ENCODE measurements around the gene GALNT2.

DNA sequence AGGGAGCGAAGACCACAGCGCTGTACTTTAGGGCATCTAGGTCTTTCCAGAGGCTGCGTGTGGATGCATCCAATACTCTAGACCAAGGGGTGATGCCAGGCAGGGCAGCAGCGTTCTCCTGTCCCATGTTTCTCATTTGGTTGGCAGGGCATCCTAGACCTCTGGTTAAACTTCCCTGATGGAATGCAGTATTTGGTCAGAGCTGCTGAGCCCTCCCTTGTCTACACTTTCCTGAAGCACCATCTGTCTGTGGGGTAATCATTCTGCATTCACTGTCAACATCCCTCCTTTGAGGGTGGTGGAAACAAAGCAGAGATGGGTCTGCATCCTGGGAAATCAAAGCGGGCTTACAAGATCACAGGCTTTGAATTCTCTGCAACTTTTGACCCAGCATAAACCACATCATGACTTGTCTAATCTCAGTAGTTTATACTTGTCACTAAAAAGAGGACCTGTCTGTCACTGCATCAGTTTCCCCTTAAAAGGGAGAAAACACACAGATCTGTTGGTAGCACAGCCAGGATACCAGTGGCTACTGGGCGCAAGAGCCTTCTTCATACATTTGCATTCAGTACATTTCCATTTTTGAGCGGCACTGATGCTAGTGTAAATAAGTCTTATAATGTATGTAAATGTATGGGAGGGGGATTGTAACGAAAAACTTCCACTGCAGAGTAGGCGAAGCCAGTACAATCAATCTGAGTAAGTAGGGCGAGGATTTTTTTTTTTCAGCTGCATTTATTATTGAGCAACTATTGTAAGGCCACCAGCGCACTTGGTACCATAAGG is 106.3 kb downstream of the GALNT2 start:
- TF ChIP-seq POLR2AphosphoS5 (IDR thresholded peaks at IDR 0.05; ENCODE audit: borderline replicate concordance, low read depth, low read length) (no peak), EZH2 (IDR thresholded peaks at IDR 0.05) (no peak)
